T-helper 17 cell (primary cell): ENCODE results near the gene ARSB. TPM values are rescaled to one million over a fixed set of nuclear protein-coding genes. Genes with fewer than 3 reads are reported as not detected.
"Not testable (repeated sequence)": the region's sequence is repeated elsewhere in the genome, so short reads cannot be mapped to it uniquely, and the experiment has no call there.

Source experiments
- ATAC-seq: fragments of 150-1000 bp; cut with Tn5 transposase; 2 replicates; pipeline ENCODE4 v1.10.0; 2021; ENCODE audit warnings: mild to moderate bottlenecking, moderate library complexity
- DNase-seq, 3 donors: peaks; one replicate each; pipeline versions ENCODE4 v3.0.0 to v3.0.0-alpha.2; 2020 to 2021
- H3K9me3 ChIP-seq: one replicate; pipeline ENCODE4 v1.7.0; 2013; ENCODE audit warnings: low read length, mild to moderate bottlenecking; ENCODE audit not compliant: control insufficient read depth, poor library complexity, severe bottlenecking
- H3K27ac Mint-ChIP-seq: one replicate; pipeline ENCODE4 v1.8.0; 2022; ENCODE audit warnings: mild to moderate bottlenecking, moderate library complexity, mixed read lengths
- H3K27me3 Mint-ChIP-seq: one replicate; pipeline ENCODE4 v1.8.0; 2022; ENCODE audit warnings: mixed read lengths
- H3K36me3 Mint-ChIP-seq: one replicate; pipeline ENCODE4 v1.8.0; 2022; ENCODE audit warnings: low read depth, mixed read lengths
- H3K4me1 Mint-ChIP-seq: one replicate; pipeline ENCODE4 v1.8.0; 2022; ENCODE audit warnings: mild to moderate bottlenecking, mixed read lengths
- H3K4me3 Mint-ChIP-seq: one replicate; pipeline ENCODE4 v1.8.0; 2022; ENCODE audit warnings: mild to moderate bottlenecking, moderate library complexity, mixed read lengths
- total RNA-seq, 4 donors: library from RNA in 2 of 4; stranded (reverse) in 2 of 4; gene quantifications; one replicate each; pipeline ENCODE4 v1.2.3 and lab custom pipeline; 2022 to 2026

The ARSB gene
- total RNA-seq, 2 donors from 2014 or later: 8.3 to 8.6 TPM

- Mint-ChIP-seq H3K4me1 (peaks cover 6% of the 10 kb centered on the region), H3K36me3 (peaks cover 1% of the 10 kb centered on the region), H3K4me3 (no peak overlapping the region), H3K27ac (peak overlapping the region; percentile 27), H3K27me3 (no peaks in the 10 kb centered on the region)
- no peaks in the 10 kb centered on the region for H3K9me3 ChIP-seq
- ATAC-seq (no peak), DNase-seq (no peak)
These were observed 213.6 kb downstream of the ARSB start for GRCh38 chr5:78771260-78772205.

DNA sequence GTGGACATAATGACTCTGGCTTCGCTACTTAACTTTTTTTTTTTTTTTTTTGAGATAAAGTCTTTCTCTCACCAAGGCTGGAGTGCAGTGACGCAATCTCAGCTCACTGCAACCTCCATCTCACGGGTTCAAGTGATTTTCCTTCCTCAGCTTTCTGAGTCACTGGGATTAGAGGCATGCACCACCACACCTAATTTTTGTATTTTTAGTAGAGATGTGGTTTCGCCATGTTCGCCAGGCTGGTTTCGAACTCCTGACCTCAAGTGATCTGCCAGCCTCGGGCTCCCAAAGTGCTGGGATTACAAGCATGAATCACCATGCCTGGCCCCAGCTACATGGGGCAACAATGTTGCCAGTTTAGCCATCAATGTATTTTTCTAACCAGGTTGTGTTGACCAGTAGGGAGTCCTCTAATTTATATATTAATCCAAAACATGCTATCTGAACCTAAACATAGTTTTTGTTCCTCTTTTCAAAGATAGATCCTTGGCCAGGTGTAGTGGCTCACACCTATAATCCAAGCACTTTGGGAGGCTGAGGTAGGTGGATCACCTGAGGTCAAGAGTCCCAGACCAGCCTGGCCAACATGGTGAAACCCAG, 216.2 kb downstream of the ARSB start:
- ATAC-seq: no peak

DNA sequence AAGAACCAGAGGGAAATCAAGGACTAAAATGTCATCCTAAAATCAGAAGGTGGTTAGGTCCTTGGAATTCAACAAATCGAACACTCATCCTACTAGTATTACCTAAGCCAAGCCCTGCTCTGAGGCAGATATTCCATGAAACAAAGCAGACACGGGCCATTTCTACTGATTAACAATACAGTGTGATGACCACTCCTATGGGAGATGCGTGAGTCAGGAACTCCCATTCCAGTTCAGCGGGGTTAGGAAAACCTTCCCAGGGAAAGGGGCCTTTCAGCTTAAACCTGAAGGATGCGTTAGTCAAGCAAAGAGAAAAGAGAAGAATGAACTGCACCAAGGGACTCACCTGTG, 218.7 kb downstream of the ARSB start:
- DNase-seq: no peak
- Mint-ChIP-seq H3K27me3 (no peaks in the 10 kb centered on the region), H3K27ac (no peak overlapping the region), H3K4me3 (no peak overlapping the region), H3K4me1 (no peaks in the 10 kb centered on the region), H3K36me3 (peaks cover 7% of the 10 kb centered on the region)
- ATAC-seq: no peak
- no peaks in the 10 kb centered on the region for H3K9me3 ChIP-seq

More for the DNA sequence above, 216.2 kb downstream of the ARSB start:
- H3K36me3 Mint-ChIP-seq: peaks cover 6% of the 10 kb centered on the region
- no peak overlapping the region for H3K27ac Mint-ChIP-seq
- peaks cover 6% of the 10 kb centered on the region for H3K4me1 Mint-ChIP-seq
- no peaks in the 10 kb centered on the region for H3K9me3 ChIP-seq
- H3K27me3 Mint-ChIP-seq: no peaks in the 10 kb centered on the region
- DNase-seq: no peak
- no peak overlapping the region for H3K4me3 Mint-ChIP-seq

DNA sequence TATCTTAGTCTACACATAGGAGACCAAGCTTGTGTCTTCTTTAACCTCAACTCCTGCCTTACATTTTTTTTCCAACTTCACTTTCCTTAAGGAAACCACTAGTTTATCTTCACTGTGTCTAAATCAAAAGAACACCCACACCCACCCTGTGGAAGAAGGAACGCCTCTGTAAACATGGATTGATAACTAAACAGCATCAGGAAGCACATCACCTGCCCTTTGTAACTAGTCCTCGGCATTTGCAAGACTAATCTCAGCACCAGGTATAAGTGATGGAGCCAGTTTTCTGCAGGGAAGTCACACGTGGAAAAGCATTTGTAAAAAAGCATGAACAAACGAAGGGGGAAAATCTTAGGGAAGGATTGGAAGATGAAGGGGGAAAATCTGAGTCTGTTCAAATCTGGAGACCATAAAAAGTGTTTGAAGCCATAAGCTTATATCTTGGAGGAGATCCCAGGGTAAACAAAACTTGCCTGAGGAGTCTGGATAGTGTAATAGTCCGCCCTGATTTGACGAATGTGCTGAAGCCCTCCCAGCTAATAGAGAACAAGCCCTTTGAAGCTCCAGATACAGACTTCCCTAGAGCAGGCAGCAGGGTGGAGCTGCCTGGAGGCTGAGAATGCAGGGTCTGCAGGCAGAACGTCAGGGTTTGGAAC, 219.2 kb downstream of the ARSB start:
- DNase-seq (no peak), ATAC-seq (no peak)
- no peaks in the 10 kb centered on the region for H3K27me3 Mint-ChIP-seq
- no peaks in the 10 kb centered on the region for H3K4me1 Mint-ChIP-seq
- H3K9me3 ChIP-seq: no peaks in the 10 kb centered on the region
- peaks cover 7% of the 10 kb centered on the region for H3K36me3 Mint-ChIP-seq
- H3K4me3 Mint-ChIP-seq: no peak overlapping the region
- H3K27ac Mint-ChIP-seq: no peak overlapping the region

- ATAC-seq (no peak), DNase-seq (no peak)
- peaks cover 7% of the 10 kb centered on the region for H3K36me3 Mint-ChIP-seq
- H3K4me1 Mint-ChIP-seq: no peaks in the 10 kb centered on the region
- no peak overlapping the region for H3K4me3 Mint-ChIP-seq
- H3K27me3 Mint-ChIP-seq: no peaks in the 10 kb centered on the region
- H3K9me3 ChIP-seq: no peaks in the 10 kb centered on the region
- H3K27ac Mint-ChIP-seq: no peak overlapping the region
These were observed 220.0 kb downstream of the ARSB start for GRCh38 chr5:78765116-78765515.

DNA sequence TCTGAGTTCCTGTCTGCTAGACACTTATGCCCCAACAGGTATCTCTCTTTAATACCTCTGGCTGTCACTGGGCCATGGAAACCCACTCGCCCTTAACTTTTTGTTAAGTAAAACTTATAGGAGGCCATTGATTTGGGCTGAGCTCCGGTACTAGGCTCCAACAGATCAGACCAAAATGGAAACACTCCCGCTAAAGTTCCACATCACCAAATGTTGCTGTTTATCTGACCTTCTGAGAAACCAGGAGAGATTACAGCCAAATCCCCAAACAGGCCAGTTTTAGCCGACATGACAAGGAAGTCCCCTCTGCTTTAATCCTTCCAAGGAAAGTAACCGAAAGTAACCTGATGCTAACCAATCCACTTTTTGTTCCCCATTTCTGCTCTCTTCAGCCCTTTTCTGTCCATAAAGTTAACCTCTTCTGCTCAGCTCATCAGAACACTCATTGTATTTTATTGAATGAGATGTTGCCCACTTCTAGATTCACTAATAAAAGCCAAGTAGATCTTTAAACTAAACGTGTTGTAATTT, 221.4 kb downstream of the ARSB start:
- Mint-ChIP-seq H3K36me3 (peaks cover 7% of the 10 kb centered on the region), H3K27ac (no peak overlapping the region), H3K4me3 (no peak overlapping the region), H3K27me3 (no peaks in the 10 kb centered on the region), H3K4me1 (no peaks in the 10 kb centered on the region)
- ATAC-seq: no peak
- no peaks in the 10 kb centered on the region for H3K9me3 ChIP-seq
- DNase-seq: no peak

DNA sequence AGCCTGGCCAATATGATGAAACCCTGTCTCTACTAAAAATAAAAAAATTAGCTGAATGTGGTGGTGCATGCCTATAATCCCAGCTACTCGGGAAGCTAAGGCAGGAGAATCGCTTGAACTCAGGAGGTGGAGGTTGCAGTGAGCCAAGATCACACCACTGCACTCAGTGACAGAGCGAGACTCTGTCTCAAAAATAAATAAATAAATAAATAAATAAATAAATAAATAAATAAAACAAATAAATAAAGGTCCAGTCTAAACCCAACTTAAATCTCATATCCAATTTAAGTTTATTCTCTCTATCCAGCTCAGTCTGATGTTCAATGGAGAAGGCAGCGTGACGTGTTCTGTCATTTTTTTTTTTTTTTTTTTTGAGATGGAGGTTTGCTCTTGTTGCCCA, 222.4 kb downstream of the ARSB start:
- not testable (repeated sequence) for H3K27ac Mint-ChIP-seq, H3K36me3 Mint-ChIP-seq, DNase-seq, H3K27me3 Mint-ChIP-seq, H3K9me3 ChIP-seq, H3K4me1 Mint-ChIP-seq, H3K4me3 Mint-ChIP-seq, ATAC-seq

GRCh38 chr5:78761840-78762239, 223.3 kb downstream of the ARSB start:
- H3K4me3 Mint-ChIP-seq: no peak overlapping the region
- H3K4me1 Mint-ChIP-seq: no peaks in the 10 kb centered on the region
- no peak for DNase-seq
- no peak overlapping the region for H3K27ac Mint-ChIP-seq
- peaks cover 7% of the 10 kb centered on the region for H3K27me3 Mint-ChIP-seq
- peaks cover 7% of the 10 kb centered on the region for H3K36me3 Mint-ChIP-seq
- no peak for ATAC-seq
- H3K9me3 ChIP-seq: no peaks in the 10 kb centered on the region

- Mint-ChIP-seq H3K4me1 (no peaks in the 10 kb centered on the region), H3K4me3 (no peak overlapping the region), H3K27ac (no peak overlapping the region), H3K36me3 (peaks cover 4% of the 10 kb centered on the region), H3K27me3 (peaks cover 7% of the 10 kb centered on the region)
- DNase-seq: no peak
- no peak for ATAC-seq
- no peaks in the 10 kb centered on the region for H3K9me3 ChIP-seq
These were observed 224.3 kb downstream of the ARSB start for GRCh38 chr5:78760770-78761169.

GRCh38 chr5:78760366-78760765, 224.7 kb downstream of the ARSB start:
- DNase-seq: no peak
- Mint-ChIP-seq H3K27me3 (peaks cover 7% of the 10 kb centered on the region), H3K4me3 (no peak overlapping the region)

DNA sequence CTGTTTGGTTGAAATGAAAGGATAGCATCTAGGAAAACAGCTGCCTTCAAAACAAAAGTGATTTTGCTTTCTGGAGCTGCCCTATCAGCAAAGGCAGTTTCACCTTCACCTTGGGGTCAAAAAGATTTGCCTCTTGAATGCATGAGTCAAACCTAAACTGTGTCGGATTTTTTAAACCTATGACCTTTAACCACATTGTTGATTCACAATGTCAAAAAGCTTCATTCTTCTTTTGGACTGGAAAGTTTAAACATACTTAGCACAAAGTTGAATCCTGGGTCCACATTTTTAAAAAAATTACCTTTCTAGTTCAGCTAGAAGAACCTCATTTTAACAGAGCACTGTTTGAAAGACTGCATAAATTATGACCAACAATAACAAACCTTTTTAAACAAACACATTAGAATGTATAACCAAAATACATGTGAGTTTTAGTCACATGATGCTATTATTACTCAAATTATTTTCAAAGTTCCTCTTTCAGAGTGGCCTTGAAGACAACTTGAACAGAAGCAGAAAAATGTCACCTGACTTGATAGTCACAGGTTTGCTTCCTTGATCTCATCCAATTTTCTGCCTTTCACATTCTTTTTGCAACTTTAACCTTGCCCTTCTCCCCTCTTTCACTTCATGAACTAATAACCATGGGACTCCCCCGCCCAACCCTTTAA, 226.8 kb downstream of the ARSB start:
- ATAC-seq: no peak
- no peak overlapping the region for H3K4me3 Mint-ChIP-seq
- no peak overlapping the region for H3K27ac Mint-ChIP-seq
- H3K4me1 Mint-ChIP-seq: no peaks in the 10 kb centered on the region
- no peak for DNase-seq
- H3K36me3 Mint-ChIP-seq: no peaks in the 10 kb centered on the region
- peaks cover 7% of the 10 kb centered on the region for H3K27me3 Mint-ChIP-seq
- H3K9me3 ChIP-seq: no peaks in the 10 kb centered on the region

More at GRCh38 chr5:78760366-78760765, 224.7 kb downstream of the ARSB start:
- Mint-ChIP-seq H3K36me3 (peaks cover 4% of the 10 kb centered on the region), H3K4me1 (no peaks in the 10 kb centered on the region), H3K27ac (no peak overlapping the region)
- peak; percentile 68 for ATAC-seq
- no peaks in the 10 kb centered on the region for H3K9me3 ChIP-seq

GRCh38 chr5:78757269-78758053, 227.6 kb downstream of the ARSB start:
- no peak for ATAC-seq
- no peak overlapping the region for H3K27ac Mint-ChIP-seq

More at GRCh38 chr5:78757269-78758053, 227.6 kb downstream of the ARSB start:
- no peaks in the 10 kb centered on the region for H3K9me3 ChIP-seq
- H3K4me1 Mint-ChIP-seq: no peaks in the 10 kb centered on the region
- H3K4me3 Mint-ChIP-seq: no peak overlapping the region
- DNase-seq: no peak
- no peaks in the 10 kb centered on the region for H3K36me3 Mint-ChIP-seq
- peaks cover 7% of the 10 kb centered on the region for H3K27me3 Mint-ChIP-seq
